ENCODE results near the gene GATAD2B.
"Not testable (repeated sequence)": the region's sequence is repeated elsewhere in the genome, so short reads cannot be mapped to it uniquely, and the experiment has no call there.

The GATAD2B gene

DNA sequence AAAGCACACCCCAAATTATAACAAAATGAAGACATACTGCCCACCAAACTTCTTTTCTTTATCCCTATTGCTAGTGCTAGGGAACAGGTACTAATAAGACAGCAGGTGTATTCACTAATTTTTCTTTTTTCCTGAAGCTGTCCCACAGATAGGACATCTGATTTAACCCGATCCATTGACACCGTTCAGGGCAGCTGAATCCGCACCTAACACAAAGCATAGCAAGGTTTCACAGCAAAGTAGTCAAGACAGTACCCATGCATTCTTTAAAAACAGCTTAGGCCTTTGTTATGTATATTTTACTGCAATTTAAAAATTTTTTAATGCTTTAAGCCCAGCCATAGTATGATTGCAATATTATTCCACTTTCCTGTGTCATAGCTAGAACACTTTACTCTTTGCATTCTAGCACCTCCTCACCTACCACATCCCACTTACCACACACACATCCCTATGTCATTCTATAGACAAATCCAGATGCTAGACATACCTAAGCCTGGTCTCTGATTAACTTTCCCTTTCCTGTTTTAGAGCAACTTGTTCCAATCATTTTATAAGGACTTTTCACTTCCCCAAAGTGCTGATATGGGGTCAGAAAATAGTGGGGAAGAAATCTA is 40.4 kb downstream of the GATAD2B start:
- no peak for DNase-seq

GRCh38 chr1:153881751-153882150 is 41.0 kb downstream of the GATAD2B start:
- DNase-seq = no peak

GRCh38 chr1:153880962-153881361 is 41.8 kb downstream of the GATAD2B start:
- DNase-seq = no peak

- DNase-seq = no peak
Measured at GRCh38 chr1:153880024-153880423, 42.7 kb downstream of the GATAD2B start.

GRCh38 chr1:153877112-153877511 is 45.7 kb downstream of the GATAD2B start:
- no peak for DNase-seq

DNA sequence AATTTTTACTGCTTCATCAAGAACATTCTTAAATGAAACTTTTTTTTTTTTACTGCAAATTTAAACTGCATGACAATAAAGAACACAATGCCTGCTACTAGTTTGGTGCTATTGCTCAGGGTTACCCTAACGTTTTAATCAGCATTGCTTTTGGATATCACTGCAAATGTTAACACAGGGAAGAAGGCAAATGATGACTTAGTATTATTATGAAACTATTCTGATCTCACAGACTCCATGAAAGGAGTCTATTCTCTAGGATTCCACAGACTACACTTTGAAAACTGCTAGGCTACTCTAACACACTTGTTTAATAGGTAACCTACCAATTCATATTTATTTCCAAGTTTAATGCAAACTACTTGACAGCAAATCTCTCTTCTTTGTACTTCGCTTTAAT is 49.8 kb downstream of the GATAD2B start:
- DNase-seq = no peak

- DNase-seq = no peak
Measured at GRCh38 chr1:153872331-153872730, 50.4 kb downstream of the GATAD2B start.

DNA sequence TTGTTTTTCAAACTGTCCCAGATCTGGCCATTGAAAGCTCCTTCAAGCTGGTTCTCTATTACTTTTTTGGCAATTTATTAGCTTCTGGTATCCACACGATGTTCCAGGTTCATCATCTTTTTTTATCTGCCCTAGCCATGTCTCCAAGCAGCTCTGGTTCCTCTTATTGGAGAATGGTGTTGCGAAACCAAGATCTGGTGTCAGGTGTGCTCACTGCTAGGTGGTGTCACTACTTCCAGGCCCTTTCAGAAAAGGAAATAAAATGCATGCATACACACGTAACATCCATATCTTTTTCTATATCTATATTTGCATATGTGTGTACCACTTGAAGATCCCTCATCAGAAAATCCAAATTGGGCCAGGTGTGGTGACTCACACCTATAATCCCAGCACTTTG is 53.3 kb downstream of the GATAD2B start:
- DNase-seq = no peak

DNA sequence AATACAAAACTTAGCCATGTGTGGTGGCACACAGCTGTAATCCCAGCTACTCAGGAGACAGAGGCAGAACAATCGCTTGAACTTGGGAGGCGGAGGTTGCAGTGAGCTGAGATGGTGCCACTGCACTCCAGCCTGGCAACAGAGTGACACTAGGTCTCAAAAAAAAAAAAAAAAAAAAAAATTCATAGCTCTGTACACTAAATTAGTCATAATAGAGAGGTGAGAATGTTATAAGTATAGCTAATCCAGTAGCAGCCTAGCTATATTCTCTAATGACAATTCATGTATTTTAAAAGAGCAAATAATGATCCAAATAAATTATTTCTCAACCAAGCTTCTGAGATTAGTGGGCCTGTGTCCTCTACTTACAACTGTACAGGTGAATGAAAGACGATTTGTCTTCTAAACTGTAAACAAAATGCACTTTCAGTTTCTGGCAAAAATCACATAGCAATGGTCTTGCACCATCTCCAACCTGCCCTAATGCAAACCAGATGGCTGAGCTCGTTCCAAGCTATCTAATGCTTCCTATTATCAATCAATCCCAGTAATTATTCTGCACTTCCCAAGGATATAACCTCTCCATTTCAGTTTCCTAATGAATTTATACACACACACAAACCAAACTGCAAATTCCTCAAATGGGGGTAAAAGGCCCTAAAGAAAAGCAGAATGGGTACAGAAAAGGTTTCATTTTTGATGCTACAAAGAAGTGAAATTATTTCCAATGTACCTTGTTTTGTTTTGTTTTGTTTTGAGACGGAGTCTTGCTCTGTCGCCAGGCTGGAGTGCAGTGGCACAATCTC is 56.5 kb downstream of the GATAD2B start:
- no peak for DNase-seq

GRCh38 chr1:153860285-153860684 is 62.5 kb downstream of the GATAD2B start:
- DNase-seq = no peak

DNA sequence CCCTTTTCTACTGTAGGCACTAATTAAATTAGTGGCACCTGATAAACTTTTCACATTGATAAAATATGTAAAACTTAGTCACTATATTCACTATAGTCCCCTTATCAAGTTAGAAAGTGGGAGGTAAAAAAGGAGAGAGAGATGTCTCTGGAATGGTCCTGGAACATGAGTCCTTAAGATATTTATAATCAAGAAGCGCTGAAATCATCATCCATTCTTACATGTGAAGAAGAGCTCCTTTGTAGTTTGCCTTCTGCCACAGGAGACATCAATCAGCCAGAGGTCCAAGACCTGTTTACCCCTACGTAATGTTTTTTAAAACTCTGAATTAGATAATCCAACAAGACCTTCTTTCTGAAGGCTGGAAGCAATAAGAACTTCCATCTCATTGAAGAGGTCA is 65.3 kb downstream of the GATAD2B start:
- DNase-seq = no peak

DNA sequence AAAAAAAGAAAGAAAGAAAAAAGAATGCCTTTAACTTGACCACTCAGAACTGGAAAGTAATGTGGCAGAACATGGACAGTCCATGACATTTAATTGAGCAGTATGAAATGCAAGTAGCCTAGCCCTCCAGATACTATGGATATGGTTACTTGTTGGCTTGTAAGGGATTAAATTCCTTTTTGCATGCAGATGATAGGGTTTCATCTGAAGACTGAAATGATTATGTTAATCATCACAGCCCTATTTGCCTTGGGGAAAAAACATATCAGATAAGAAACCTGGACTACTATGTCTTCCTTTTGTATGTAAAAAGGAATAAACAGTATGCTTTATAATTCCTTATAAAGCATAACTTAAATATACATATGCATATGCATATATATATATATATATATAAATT is 66.0 kb downstream of the GATAD2B start:
- no peak for DNase-seq

GRCh38 chr1:153852170-153852569 is 70.6 kb downstream of the GATAD2B start:
- DNase-seq = no peak

GRCh38 chr1:153849487-153850185 is 73.1 kb downstream of the GATAD2B start:
- DNase-seq = no peak

DNA sequence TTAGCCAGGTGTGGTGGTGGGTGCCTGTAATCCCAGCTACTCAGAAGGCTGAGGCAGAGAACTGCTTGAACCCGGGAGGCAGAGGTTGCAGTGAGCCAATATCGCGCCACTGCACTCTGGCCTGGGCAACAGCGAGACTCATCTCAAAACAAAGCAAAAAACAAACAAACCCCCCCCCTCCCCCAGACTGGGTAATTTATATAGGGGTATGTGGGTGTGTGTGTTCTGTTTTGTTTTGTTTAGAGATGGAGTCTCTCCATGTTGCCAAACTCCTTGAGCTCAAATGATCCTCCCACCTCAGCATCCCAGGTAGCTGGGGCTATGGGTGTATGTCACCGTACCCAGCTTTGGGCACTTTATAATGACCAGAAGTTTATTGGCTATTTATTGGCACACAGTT is 74.0 kb downstream of the GATAD2B start:
- DNase-seq = no peak

DNA sequence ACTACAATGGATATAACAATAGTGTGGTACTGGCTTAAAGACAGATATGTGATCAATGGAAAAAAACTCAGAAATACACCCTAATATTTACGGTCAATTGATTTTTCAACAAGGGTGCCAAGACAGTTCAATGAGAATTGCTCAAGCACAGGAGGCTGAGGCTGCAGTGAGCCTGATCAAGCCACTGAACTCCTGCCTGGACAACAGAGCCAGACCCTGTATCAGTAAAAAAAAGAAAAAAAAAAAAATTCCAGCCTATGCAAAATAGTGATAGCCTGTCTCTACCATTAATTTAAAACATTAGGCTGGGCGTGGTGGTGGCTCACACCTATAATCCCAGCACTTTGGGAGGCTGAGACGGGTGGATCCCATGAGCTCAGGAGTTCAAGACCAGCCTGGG is 77.6 kb downstream of the GATAD2B start:
- no peak for DNase-seq

DNA sequence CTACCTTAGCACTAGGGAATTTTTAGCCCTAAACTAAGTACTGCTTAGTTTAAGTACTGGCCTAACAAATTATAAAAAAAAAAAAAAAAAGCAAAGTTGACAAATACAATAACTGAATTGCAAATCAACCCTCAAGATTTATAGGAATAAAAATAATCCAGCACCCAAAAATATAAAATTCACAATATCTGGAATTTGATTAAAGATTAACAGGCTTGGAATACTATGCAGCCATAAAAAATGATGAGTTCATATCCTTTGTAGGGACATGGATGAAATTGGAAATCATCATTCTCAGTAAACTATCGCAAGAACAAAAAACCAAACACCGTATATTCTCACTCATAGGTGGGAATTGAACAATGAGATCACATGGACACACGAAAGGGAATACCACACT is 78.4 kb downstream of the GATAD2B start:
- DNase-seq = not testable (repeated sequence)

GRCh38 chr1:153842006-153842471 is 80.7 kb downstream of the GATAD2B start:
- DNase-seq = no peak

GRCh38 chr1:153841463-153841994 is 81.2 kb downstream of the GATAD2B start:
- DNase-seq = no peak

DNA sequence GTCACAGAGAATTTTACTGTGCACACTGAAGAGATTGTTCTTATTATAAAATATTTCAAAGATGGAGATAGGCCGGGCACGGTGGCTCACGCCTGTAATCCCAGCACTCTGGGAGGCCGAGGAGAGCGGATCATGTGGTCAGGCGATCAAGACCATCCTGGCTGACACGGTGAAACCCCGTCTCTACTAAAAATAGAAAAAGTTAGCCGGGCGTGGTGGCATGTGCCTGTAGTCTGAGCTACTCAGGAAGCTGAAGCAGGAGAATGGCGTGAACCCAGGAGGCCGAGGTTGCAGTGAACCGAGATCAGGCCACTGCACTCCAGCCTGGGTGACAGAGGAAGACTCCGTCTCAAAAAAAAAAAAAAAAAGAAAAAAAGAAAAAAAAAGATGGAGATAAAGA is 82.0 kb downstream of the GATAD2B start:
- DNase-seq = not testable (repeated sequence)

DNA sequence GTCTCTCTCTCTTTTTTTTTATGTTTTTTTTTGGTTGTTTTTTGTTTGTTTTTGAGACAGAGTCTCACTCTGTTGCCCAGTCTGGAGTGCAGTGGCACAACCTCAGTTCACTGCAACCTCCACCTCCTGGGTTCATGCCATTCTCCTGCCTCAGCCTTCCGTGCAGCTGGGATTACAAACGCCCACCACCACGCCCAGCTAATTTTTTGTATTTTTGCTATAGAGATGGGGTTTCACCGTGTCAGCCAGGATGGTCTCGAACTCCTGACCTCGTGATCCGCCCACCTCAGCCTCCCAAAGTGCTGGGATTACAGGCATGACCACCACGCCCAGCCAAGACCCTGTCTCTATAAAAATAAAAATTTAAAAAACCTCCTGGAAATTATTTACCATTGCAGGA is 88.8 kb downstream of the GATAD2B start:
- DNase-seq = not testable (repeated sequence)

GRCh38 chr1:153833171-153833570 is 89.6 kb downstream of the GATAD2B start:
- DNase-seq = no peak

DNA sequence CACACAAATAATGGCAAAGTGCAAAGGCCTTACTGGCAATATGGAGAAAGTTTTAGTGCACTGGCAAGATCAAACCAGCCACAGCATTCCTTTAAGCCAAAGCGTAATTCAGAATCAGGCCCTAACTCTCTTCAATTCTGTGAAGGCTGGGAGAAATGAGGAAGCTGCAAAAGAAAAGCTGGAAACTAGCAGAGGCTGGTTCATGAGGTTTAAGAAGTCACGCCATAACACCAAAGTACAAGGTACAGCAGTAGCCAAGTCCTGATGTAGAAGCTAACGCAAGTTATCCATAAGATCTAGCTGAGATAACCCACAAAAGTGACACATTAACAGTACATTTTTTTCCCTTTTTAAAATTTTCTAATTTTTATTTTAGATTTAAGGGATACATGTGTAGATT is 90.5 kb downstream of the GATAD2B start:
- DNase-seq = no peak

- DNase-seq = no peak
Measured at GRCh38 chr1:153831026-153831425, 91.7 kb downstream of the GATAD2B start.

All from islet precursor cell (in vitro differentiated cells).